ENCODE measurements around the gene CNGB1.
A peak's percentile ranks its signal among the peaks of the same experiment; 100 is the strongest.

DNA sequence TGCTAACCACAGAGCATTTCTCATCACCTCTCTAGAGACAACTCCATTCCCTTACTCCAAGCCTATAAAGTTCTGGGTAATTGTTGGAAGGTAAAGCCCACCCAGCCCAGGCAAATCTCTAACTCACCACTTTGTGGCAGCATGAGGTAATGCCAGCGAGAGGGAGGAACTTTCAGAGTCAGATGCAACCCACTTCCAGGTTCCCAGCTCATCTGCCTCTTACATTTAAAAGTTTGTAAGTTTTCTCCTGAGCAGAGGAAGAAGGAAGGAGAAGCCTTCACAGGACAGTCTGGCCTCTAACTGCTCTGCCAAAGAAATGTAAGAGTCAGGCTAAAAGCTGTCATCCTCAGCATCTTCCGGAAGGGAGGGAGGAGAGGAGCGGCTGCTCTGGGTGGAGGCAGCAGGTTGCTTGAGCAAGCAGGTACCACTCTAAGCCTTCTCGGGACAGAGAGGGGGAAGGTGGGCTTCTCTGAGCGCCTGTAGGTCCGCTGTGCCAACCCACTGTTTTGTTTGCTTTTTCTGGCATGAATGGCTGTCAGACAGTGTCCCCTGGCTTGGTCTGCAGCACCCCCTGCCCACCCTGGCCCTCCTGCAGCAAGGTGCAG is 28.5 kb upstream of the CNGB1 start:
- TF ChIP-seq EZH2phosphoT487 (IDR thresholded peaks at IDR 0.05; ENCODE audit: low read depth, severe bottlenecking, unreplicated experiment) (no peak), CTCF (IDR thresholded peaks at IDR 0.05; ENCODE audit: poor library complexity) (peak; percentile 8)
